ENCODE measurements around the gene RPL36. TPM values are rescaled to one million over a fixed set of nuclear protein-coding genes. Genes with fewer than 3 reads are reported as not detected.

Gene RPL36
- total RNA-seq, 1 experiment from 2014 or later: 1,326 TPM

Other genes with a start within 250 kb of the RPL36 start
- not detected in 2 replicates for gene ZNRF4, start 234.9 kb upstream of the RPL36 start, total RNA-seq (2014; rRNA removed; shearing (Covaris generic))
- not detected in 2 replicates for gene TINCR, start 122.3 kb upstream of the RPL36 start, total RNA-seq (2014; rRNA removed; shearing (Covaris generic))
- 37.8 and 38.1 TPM in 2 replicates for gene SAFB2, start 67.5 kb upstream of the RPL36 start, total RNA-seq (2014; rRNA removed; shearing (Covaris generic))
- 59.2 and 84.1 TPM in 2 replicates for gene SAFB, start 67.2 kb upstream of the RPL36 start, total RNA-seq (2014; rRNA removed; shearing (Covaris generic))
- 222 and 223 TPM in 2 replicates for gene MICOS13, start 9.8 kb upstream of the RPL36 start, total RNA-seq (2014; rRNA removed; shearing (Covaris generic))
- gene HSD11B1L, start 9.3 kb upstream of the RPL36 start, total RNA-seq (2014; rRNA removed; shearing (Covaris generic)): 2.1 and 4.1 TPM in 2 replicates
- 92.1 and 95.2 TPM in 2 replicates for gene LONP1, start 29.9 kb downstream of the RPL36 start, total RNA-seq (2014; rRNA removed; shearing (Covaris generic))
- not detected in 2 replicates for gene CATSPERD, start 30.3 kb downstream of the RPL36 start, total RNA-seq (2014; rRNA removed; shearing (Covaris generic))
- 2.1 and 3.9 TPM in 2 replicates for gene PRR22, start 94.5 kb downstream of the RPL36 start, total RNA-seq (2014; rRNA removed; shearing (Covaris generic))
- 81.1 and 90.4 TPM in 2 replicates for gene DUS3L, start 100.9 kb downstream of the RPL36 start, total RNA-seq (2014; rRNA removed; shearing (Covaris generic))
- 0.21 TPM in 1 of 2 replicates, not detected in the other for gene NRTN, start 114.8 kb downstream of the RPL36 start, total RNA-seq (2014; rRNA removed; shearing (Covaris generic))
- not detected in 2 replicates for gene FUT6, start 149.4 kb downstream of the RPL36 start, total RNA-seq (2014; rRNA removed; shearing (Covaris generic))
- 2.8 and 3.9 TPM in 2 replicates for gene FUT3, start 161.2 kb downstream of the RPL36 start, total RNA-seq (2014; rRNA removed; shearing (Covaris generic))
- not detected in 2 replicates for gene FUT5, start 180.2 kb downstream of the RPL36 start, total RNA-seq (2014; rRNA removed; shearing (Covaris generic))
- gene NDUFA11, start 213.5 kb downstream of the RPL36 start, total RNA-seq (2014; rRNA removed; shearing (Covaris generic)): 265 and 313 TPM in 2 replicates
- 3.5 and 6.0 TPM in 2 replicates for gene VMAC, start 214.6 kb downstream of the RPL36 start, total RNA-seq (2014; rRNA removed; shearing (Covaris generic))
- gene CAPS, start 224.0 kb downstream of the RPL36 start, total RNA-seq (2014; rRNA removed; shearing (Covaris generic)): 13.9 and 20.1 TPM in 2 replicates